Caco-2 (cell line): ENCODE data around the gene S100PBP. TPM values are rescaled to one million over a fixed set of nuclear protein-coding genes. Genes with fewer than 3 reads are reported as not detected.

Experiments used
- BruUV-seq: library from RNA; stranded (reverse); fragments of 400-500 nt; replicated peaks from 2 replicates; lab custom pipeline; 2021; lab: Mats Ljungman, UMichigan
- CTCF ChIA-PET: fragments of 300-600 bp; sonication (Branson Sonifier 250); formaldehyde crosslinking; loops from one replicate; lab custom pipeline; 2022; ENCODE audit warnings: antibody characterized with exemption; lab: Charles Lee
- POLR2A ChIA-PET: fragments of 300-600 bp; sonication (Branson Sonifier 250); formaldehyde crosslinking; loops from one replicate; lab custom pipeline; 2022; ENCODE audit warnings: antibody characterized with exemption; lab: Charles Lee
- DNase-seq, 2 experiments: peaks; one replicate each; pipeline versions ENCODE4 v3.0.0 to v3.0.0-alpha.2; 2020 to 2022
- H3K27me3 ChIP-seq: replicated peaks from 2 replicates; pipeline ENCODE4 v1.6.0; 2011; ENCODE audit warnings: low read length; ENCODE audit not compliant: control insufficient read depth, insufficient read depth
- H3K36me3 ChIP-seq: 2 replicates; pipeline ENCODE4 v1.5.1; 2011; ENCODE audit warnings: low read length; ENCODE audit not compliant: control insufficient read depth, insufficient read depth
- H3K4me1 ChIP-seq: fragments of 250-450 bp; sonication (Bioruptor Pico); 2 replicates; pipeline ENCODE4 v1.5.1; 2020; ENCODE audit warnings: mild to moderate bottlenecking
- H3K4me3 ChIP-seq: 2 replicates; pipeline ENCODE4 v1.5.1; 2011; ENCODE audit warnings: low read depth, mild to moderate bottlenecking, control low read depth, low read length
- H3K9me3 ChIP-seq: fragments of 250-450 bp; sonication (Bioruptor Pico); 2 replicates; pipeline ENCODE4 v1.5.1; 2020; ENCODE audit warnings: mild to moderate bottlenecking, moderate library complexity
- H3K27ac Mint-ChIP-seq: one replicate; pipeline ENCODE4 v1.8.0; 2022; ENCODE audit warnings: mixed read lengths; ENCODE audit not compliant: unreplicated experiment
- H3K27me3 Mint-ChIP-seq: one replicate; pipeline ENCODE4 v1.8.0; 2022; ENCODE audit warnings: mixed read lengths; ENCODE audit not compliant: insufficient read depth, unreplicated experiment
- H3K36me3 Mint-ChIP-seq: one replicate; pipeline ENCODE4 v1.8.0; 2022; ENCODE audit warnings: mild to moderate bottlenecking, mixed read lengths; ENCODE audit not compliant: insufficient read depth, unreplicated experiment
- H3K4me1 Mint-ChIP-seq: one replicate; pipeline ENCODE4 v1.8.0; 2022; ENCODE audit warnings: low read depth, mixed read lengths; ENCODE audit not compliant: unreplicated experiment
- H3K4me3 Mint-ChIP-seq: one replicate; pipeline ENCODE4 v1.8.0; 2022; ENCODE audit warnings: mild to moderate bottlenecking, moderate library complexity, mixed read lengths; ENCODE audit not compliant: unreplicated experiment
- H3K9me3 Mint-ChIP-seq: one replicate; pipeline ENCODE4 v1.8.0; 2022; ENCODE audit warnings: mixed read lengths; ENCODE audit not compliant: unreplicated experiment
- CTCF ChIP-seq, 2 experiments: fragments of 200-600 bp in 1 of 2; IDR thresholded peaks; 1 replicate in 1 of 2; 2 replicates in 1 of 2; pipeline versions ENCODE4 v1.5.1 to v1.8.0; 2011 to 2022; ENCODE audit warnings: antibody characterized with exemption in 1 of 2, control low read depth in 1 of 2, inconsistent platforms in 1 of 2, low read depth in 1 of 2, low read length in 1 of 2, mild to moderate bottlenecking in 1 of 2, moderate library complexity in 1 of 2; ENCODE audit not compliant: insufficient read depth in 1 of 2, severe bottlenecking in 1 of 2, unreplicated experiment in 1 of 2
- intact Hi-C: fragments of 100-400 bp; cut with micrococcal nuclease; formaldehyde crosslinking; loops from one replicate; pipeline ENCODE4 v1.10.0; 2022; ENCODE audit not compliant: unreplicated experiment
- total RNA-seq: library from RNA; stranded (reverse); gene quantifications from 2 replicates; pipeline ENCODE4 v1.2.3, GENCODE V29; 2022

The S100PBP gene
- total RNA-seq, 1 experiment from 2014 or later, result 23.8 TPM

GRCh38 chr1:32883338-32884031 lies 66.0 kb downstream of the S100PBP start:
- H3K36me3 ChIP-seq, result no peaks in the 10 kb centered on the region
- H3K4me1 ChIP-seq, result no peaks in the 10 kb centered on the region
- Mint-ChIP-seq H3K27me3 (peaks cover 3% of the 10 kb centered on the region), H3K9me3 (no peaks in the 10 kb centered on the region), H3K4me1 (no peaks in the 10 kb centered on the region), H3K36me3 (peaks cover 4% of the 10 kb centered on the region), H3K27ac (no peak overlapping the region), H3K4me3 (no peak overlapping the region)
- BruUV-seq, result no TSS peak
- H3K4me3 ChIP-seq, result no peak overlapping the region
- CTCF ChIA-PET, result no interaction called here
- POLR2A ChIA-PET, result no interaction called here
- H3K27me3 ChIP-seq, result no peaks in the 10 kb centered on the region
- no peak for TF ChIP-seq CTCF (IDR thresholded peaks at IDR 0.05; ENCODE audit: insufficient read depth in 1 of 2, low read depth in 1 of 2, low read length in 1 of 2, severe bottlenecking in 1 of 2, unreplicated experiment in 1 of 2)
- no peaks in the 10 kb centered on the region for H3K9me3 ChIP-seq
- DNase-seq, result no peak
- intact Hi-C loops, result no loop called here

GRCh38 chr1:32884032-32884372 lies 66.5 kb downstream of the S100PBP start:
- POLR2A ChIA-PET, result no interaction called here
- peaks cover 3% of the 10 kb centered on the region for H3K27me3 Mint-ChIP-seq
- no peaks in the 10 kb centered on the region for H3K4me1 Mint-ChIP-seq
- BruUV-seq, result no TSS peak
- H3K36me3 Mint-ChIP-seq, result peaks cover 4% of the 10 kb centered on the region
- no peaks in the 10 kb centered on the region for H3K9me3 ChIP-seq
- no peak overlapping the region for H3K4me3 ChIP-seq
- H3K36me3 ChIP-seq, result no peaks in the 10 kb centered on the region
- no peaks in the 10 kb centered on the region for H3K9me3 Mint-ChIP-seq
- no peak overlapping the region for H3K4me3 Mint-ChIP-seq
- intact Hi-C loops, result no loop called here
- CTCF ChIA-PET, result no interaction called here
- DNase-seq, result no peak
- H3K4me1 ChIP-seq, result no peaks in the 10 kb centered on the region
- no peak overlapping the region for H3K27ac Mint-ChIP-seq
- no peaks in the 10 kb centered on the region for H3K27me3 ChIP-seq
- TF ChIP-seq CTCF (IDR thresholded peaks at IDR 0.05; ENCODE audit: insufficient read depth in 1 of 2, low read depth in 1 of 2, low read length in 1 of 2, severe bottlenecking in 1 of 2, unreplicated experiment in 1 of 2), result no peak

GRCh38 chr1:32884726-32885125 lies 67.3 kb downstream of the S100PBP start:
- no peaks in the 10 kb centered on the region for H3K4me1 Mint-ChIP-seq
- H3K27me3 Mint-ChIP-seq, result peaks cover 3% of the 10 kb centered on the region
- H3K4me3 Mint-ChIP-seq, result no peak overlapping the region
- DNase-seq, result no peak
- no peaks in the 10 kb centered on the region for H3K36me3 ChIP-seq
- no peak for TF ChIP-seq CTCF (IDR thresholded peaks at IDR 0.05; ENCODE audit: insufficient read depth in 1 of 2, low read depth in 1 of 2, low read length in 1 of 2, severe bottlenecking in 1 of 2, unreplicated experiment in 1 of 2)
- POLR2A ChIA-PET, result no interaction called here
- intact Hi-C loops, result no loop called here
- CTCF ChIA-PET, result no interaction called here
- no peaks in the 10 kb centered on the region for H3K9me3 Mint-ChIP-seq
- no peak overlapping the region for H3K4me3 ChIP-seq
- peaks cover 4% of the 10 kb centered on the region for H3K36me3 Mint-ChIP-seq
- no peaks in the 10 kb centered on the region for H3K4me1 ChIP-seq
- BruUV-seq, result no TSS peak
- H3K27ac Mint-ChIP-seq, result no peak overlapping the region
- H3K9me3 ChIP-seq, result no peaks in the 10 kb centered on the region
- H3K27me3 ChIP-seq, result no peaks in the 10 kb centered on the region
